HL-60/S4 treated with phorbol 12-myristate 13-acetate at 8.2 ng/mL for 4 days and 3 days (cell line): ENCODE results near the gene B3GALT2.
"Not testable (repeated sequence)": the region's sequence is repeated elsewhere in the genome, so short reads cannot be mapped to it uniquely, and the experiment has no call there.

Experiments used
- in situ Hi-C: fragments of 300-500 bp; cut with MboI; formaldehyde crosslinking; loops from 2 replicates; pipeline ENCODE4 v1.15.0; 2022; ENCODE audit warnings: low sequenced_read_pairs

Gene B3GALT2

GRCh38 chr1:193185901-193186731, at the start of gene B3GALT2:
B3GALT2 (minus strand) TSS chr1:193186613; CDS start chr1:193181562, 5,051 bp downstream.
- in situ Hi-C loops, result no loop called here

- in situ Hi-C loops, result no loop called here
Observed at GRCh38 chr1:193234530-193234929, 48.1 kb upstream of the B3GALT2 start.

- in situ Hi-C loops, result not testable (repeated sequence)
Observed at GRCh38 chr1:193231146-193231545, 44.7 kb upstream of the B3GALT2 start.

GRCh38 chr1:193229136-193229535, 42.7 kb upstream of the B3GALT2 start:
- in situ Hi-C loops, result no loop called here

GRCh38 chr1:193222056-193222615, 35.7 kb upstream of the B3GALT2 start:
- in situ Hi-C loops, result no loop called here

- in situ Hi-C loops, result no loop called here
Observed at GRCh38 chr1:193221651-193222050, 35.2 kb upstream of the B3GALT2 start.

- in situ Hi-C loops, result no loop called here
Observed at GRCh38 chr1:193219391-193219790, 33.0 kb upstream of the B3GALT2 start.

GRCh38 chr1:193216920-193217319, 30.5 kb upstream of the B3GALT2 start:
- in situ Hi-C loops, result no loop called here

- in situ Hi-C loops, result no loop called here
Observed at GRCh38 chr1:193213998-193214397, 27.6 kb upstream of the B3GALT2 start.

- in situ Hi-C loops, result no loop called here
Observed at GRCh38 chr1:193212637-193213036, 26.2 kb upstream of the B3GALT2 start.

GRCh38 chr1:193211539-193211938, 25.1 kb upstream of the B3GALT2 start:
- in situ Hi-C loops, result no loop called here

GRCh38 chr1:193210996-193211395, 24.6 kb upstream of the B3GALT2 start:
- in situ Hi-C loops, result no loop called here

GRCh38 chr1:193201021-193201420, 14.6 kb upstream of the B3GALT2 start:
- in situ Hi-C loops, result no loop called here

GRCh38 chr1:193199940-193200339, 13.5 kb upstream of the B3GALT2 start:
- in situ Hi-C loops, result no loop called here

GRCh38 chr1:193192586-193192985, 6.2 kb upstream of the B3GALT2 start:
- in situ Hi-C loops, result no loop called here

- in situ Hi-C loops, result no loop called here
Observed at GRCh38 chr1:193190096-193190744, 3.8 kb upstream of the B3GALT2 start.

GRCh38 chr1:193189442-193190095, 3.2 kb upstream of the B3GALT2 start:
- in situ Hi-C loops, result no loop called here

- in situ Hi-C loops, result not testable (repeated sequence)
Observed at GRCh38 chr1:193188915-193189314, 2.5 kb upstream of the B3GALT2 start.

GRCh38 chr1:193187114-193187513, 701 bp upstream of the B3GALT2 start:
- in situ Hi-C loops, result no loop called here

GRCh38 chr1:193185211-193185610, 1.2 kb downstream of the B3GALT2 start:
- in situ Hi-C loops, result no loop called here

- in situ Hi-C loops, result no loop called here
Observed at GRCh38 chr1:193184776-193185175, 1.6 kb downstream of the B3GALT2 start.
